ENCODE results near the gene TNRC6B.

Gene TNRC6B

GRCh38 chr22:40147388-40148176, 30.1 kb upstream of the TNRC6B start:
- H3K36me3 ChIP-seq (replicated peaks; ENCODE audit: insufficient read depth, low read length), result no peaks in the 10 kb centered on the region
- no peaks in the 10 kb centered on the region for H3K9me3 ChIP-seq (replicated peaks; ENCODE audit: insufficient read depth, low read length)
- no peak overlapping the region for H3K4me2 ChIP-seq (ENCODE audit: low read depth, low read length)
- TF ChIP-seq EZH2 (optimal IDR thresholded peaks at IDR 0.05; ENCODE audit: low read depth, low read length) (no peak), EZH2phosphoT487 (IDR thresholded peaks at IDR 0.05; ENCODE audit: low read length) (no peak)
- TF ChIP-seq, protein P1, sequence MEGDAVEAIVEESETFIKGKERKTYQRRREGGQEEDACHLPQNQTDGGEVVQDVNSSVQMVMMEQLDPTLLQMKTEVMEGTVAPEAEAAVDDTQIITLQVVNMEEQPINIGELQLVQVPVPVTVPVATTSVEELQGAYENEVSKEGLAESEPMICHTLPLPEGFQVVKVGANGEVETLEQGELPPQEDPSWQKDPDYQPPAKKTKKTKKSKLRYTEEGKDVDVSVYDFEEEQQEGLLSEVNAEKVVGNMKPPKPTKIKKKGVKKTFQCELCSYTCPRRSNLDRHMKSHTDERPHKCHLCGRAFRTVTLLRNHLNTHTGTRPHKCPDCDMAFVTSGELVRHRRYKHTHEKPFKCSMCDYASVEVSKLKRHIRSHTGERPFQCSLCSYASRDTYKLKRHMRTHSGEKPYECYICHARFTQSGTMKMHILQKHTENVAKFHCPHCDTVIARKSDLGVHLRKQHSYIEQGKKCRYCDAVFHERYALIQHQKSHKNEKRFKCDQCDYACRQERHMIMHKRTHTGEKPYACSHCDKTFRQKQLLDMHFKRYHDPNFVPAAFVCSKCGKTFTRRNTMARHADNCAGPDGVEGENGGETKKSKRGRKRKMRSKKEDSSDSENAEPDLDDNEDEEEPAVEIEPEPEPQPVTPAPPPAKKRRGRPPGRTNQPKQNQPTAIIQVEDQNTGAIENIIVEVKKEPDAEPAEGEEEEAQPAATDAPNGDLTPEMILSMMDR (IDR thresholded peaks at IDR 0.05; ENCODE audit: low read length), result no peak
- H3F3A ChIP-seq (ENCODE audit: insufficient read depth, low read length), result no peaks in the 10 kb centered on the region
- H2AFZ ChIP-seq (ENCODE audit: low read length), result no peak overlapping the region
- no peaks in the 10 kb centered on the region for H3K79me2 ChIP-seq (ENCODE audit: low read length)
- H3K4me1 ChIP-seq (ENCODE audit: low read length), result no peaks in the 10 kb centered on the region
- no peak for DNase-seq
- no peak overlapping the region for H3K9ac ChIP-seq (ENCODE audit: low read length)
- H4K20me1 ChIP-seq (ENCODE audit: insufficient read depth, low read length), result no peaks in the 10 kb centered on the region
- no peak overlapping the region for H3K27ac ChIP-seq (ENCODE audit: low read length)
- no peaks in the 10 kb centered on the region for H3K27me3 ChIP-seq (replicated peaks; ENCODE audit: insufficient read depth, low read length)
- H3K9me2 ChIP-seq (replicated peaks; ENCODE audit: insufficient read depth, low read length), result no peaks in the 10 kb centered on the region
- H3K4me3 ChIP-seq (ENCODE audit: low read length), result no peak overlapping the region

- TF ChIP-seq EZH2 (optimal IDR thresholded peaks at IDR 0.05; ENCODE audit: low read depth, low read length), result no peak
- no peak for TF ChIP-seq EZH2phosphoT487 (IDR thresholded peaks at IDR 0.05; ENCODE audit: low read length)
- TF ChIP-seq, protein P1 (IDR thresholded peaks at IDR 0.05; ENCODE audit: low read length), result no peak
- Histone ChIP-seq H3K9ac (ENCODE audit: low read length) (no peak overlapping the region), H3F3A (ENCODE audit: insufficient read depth, low read length) (no peaks in the 10 kb centered on the region), H3K4me2 (ENCODE audit: low read depth, low read length) (no peak overlapping the region), H3K9me2 (replicated peaks; ENCODE audit: insufficient read depth, low read length) (no peaks in the 10 kb centered on the region), H4K20me1 (ENCODE audit: insufficient read depth, low read length) (no peaks in the 10 kb centered on the region), H3K27ac (ENCODE audit: low read length) (no peak overlapping the region), H3K27me3 (replicated peaks; ENCODE audit: insufficient read depth, low read length) (no peaks in the 10 kb centered on the region), H3K36me3 (replicated peaks; ENCODE audit: insufficient read depth, low read length) (no peaks in the 10 kb centered on the region), H2AFZ (ENCODE audit: low read length) (no peak overlapping the region), H3K9me3 (replicated peaks; ENCODE audit: insufficient read depth, low read length) (no peaks in the 10 kb centered on the region), H3K4me1 (ENCODE audit: low read length) (no peaks in the 10 kb centered on the region), H3K4me3 (ENCODE audit: low read length) (no peak overlapping the region), H3K79me2 (ENCODE audit: low read length) (no peaks in the 10 kb centered on the region)
- DNase-seq, result no peak
Observed at GRCh38 chr22:40153192-40153591, 24.5 kb upstream of the TNRC6B start.

- Histone ChIP-seq H3K27ac (ENCODE audit: low read length) (no peak overlapping the region), H3K36me3 (replicated peaks; ENCODE audit: insufficient read depth, low read length) (no peaks in the 10 kb centered on the region), H3K4me3 (ENCODE audit: low read length) (no peak overlapping the region), H3K4me1 (ENCODE audit: low read length) (no peaks in the 10 kb centered on the region), H3F3A (ENCODE audit: insufficient read depth, low read length) (no peaks in the 10 kb centered on the region), H3K9me2 (replicated peaks; ENCODE audit: insufficient read depth, low read length) (no peaks in the 10 kb centered on the region), H2AFZ (ENCODE audit: low read length) (no peak overlapping the region), H3K9me3 (replicated peaks; ENCODE audit: insufficient read depth, low read length) (no peaks in the 10 kb centered on the region), H3K4me2 (ENCODE audit: low read depth, low read length) (no peak overlapping the region), H4K20me1 (ENCODE audit: insufficient read depth, low read length) (no peaks in the 10 kb centered on the region), H3K79me2 (ENCODE audit: low read length) (no peaks in the 10 kb centered on the region), H3K27me3 (replicated peaks; ENCODE audit: insufficient read depth, low read length) (no peaks in the 10 kb centered on the region), H3K9ac (ENCODE audit: low read length) (no peak overlapping the region)
- TF ChIP-seq, protein P1 (IDR thresholded peaks at IDR 0.05; ENCODE audit: low read length), result no peak
- TF ChIP-seq EZH2phosphoT487 (IDR thresholded peaks at IDR 0.05; ENCODE audit: low read length), result no peak
- TF ChIP-seq EZH2 (optimal IDR thresholded peaks at IDR 0.05; ENCODE audit: low read depth, low read length), result no peak
- no peak for DNase-seq
Observed at GRCh38 chr22:40153705-40154104, 24.0 kb upstream of the TNRC6B start.
